IPS-NIHi7 (cell line): ENCODE results near the gene STARD13.
"Not testable (repeated sequence)": the region's sequence is repeated elsewhere in the genome, so short reads cannot be mapped to it uniquely, and the experiment has no call there.

ENCODE experiments used
- DNase-seq: peaks from one replicate; pipeline ENCODE4 v3.0.0; 2012; ENCODE audit warnings: mixed read lengths; ENCODE audit errors: extremely low spot score

The STARD13 gene

GRCh38 chr13:33178209-33178840 is 107.2 kb downstream of the STARD13 start:
- DNase-seq: no peak

DNA sequence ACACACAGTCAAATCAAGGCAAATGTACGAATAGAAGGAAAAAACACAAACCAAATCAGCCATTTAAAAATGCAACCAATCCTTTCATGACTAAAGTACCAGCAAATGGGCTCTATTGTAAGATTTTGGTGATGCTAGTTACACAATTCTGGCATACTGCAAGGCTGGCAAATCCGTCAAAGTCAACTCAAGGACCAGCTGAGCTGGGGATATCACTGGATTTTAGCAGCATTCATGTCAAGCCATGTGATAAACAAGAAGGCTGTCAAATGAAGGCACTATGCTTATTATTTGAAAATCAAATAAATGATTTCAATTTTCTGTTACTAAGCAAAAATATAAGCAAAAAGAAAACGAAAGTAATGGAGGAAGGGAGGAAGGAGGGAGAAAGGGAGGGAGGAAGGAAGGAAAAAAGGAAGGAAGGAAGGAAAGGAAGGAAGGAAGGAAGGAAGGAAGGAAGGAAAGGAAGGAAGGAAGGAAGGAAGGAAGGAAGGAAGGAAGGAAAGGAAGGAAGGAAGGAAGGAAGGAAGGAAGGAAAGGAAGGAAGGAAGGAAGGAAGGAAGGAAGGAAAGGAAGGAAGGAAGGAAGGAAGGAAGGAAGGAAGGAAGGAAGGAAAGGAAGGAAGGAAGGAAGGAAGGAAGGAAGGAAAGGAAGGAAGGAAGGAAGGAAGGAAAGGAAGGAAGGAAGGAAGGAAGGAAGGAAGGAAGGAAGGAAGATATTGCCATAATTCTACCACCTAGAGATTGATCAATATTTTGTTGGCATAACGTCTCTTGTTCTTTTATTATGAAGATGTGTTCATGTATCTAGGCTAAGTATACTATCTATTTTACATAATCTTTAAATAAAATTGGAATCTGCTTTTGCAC is 108.0 kb downstream of the STARD13 start:
- DNase-seq: not testable (repeated sequence)

DNA sequence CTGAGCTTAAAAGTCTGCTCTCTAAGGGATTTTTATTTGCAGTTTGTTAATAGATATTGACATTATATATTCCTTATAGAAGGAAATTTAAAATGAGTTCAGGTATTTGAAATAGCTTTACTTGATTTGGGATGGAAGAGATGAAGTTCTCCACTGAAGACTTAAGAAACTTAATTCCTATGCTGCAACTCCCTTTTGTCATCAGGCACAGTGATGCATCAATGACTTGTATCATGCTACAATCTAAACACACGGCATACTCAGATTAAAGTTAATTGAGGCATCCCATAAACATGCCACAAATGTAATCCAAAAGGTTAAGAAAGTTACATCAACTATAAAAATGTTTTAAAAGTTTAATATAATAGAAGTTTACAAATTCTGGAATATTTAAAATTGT is 109.0 kb downstream of the STARD13 start:
- DNase-seq: no peak

DNA sequence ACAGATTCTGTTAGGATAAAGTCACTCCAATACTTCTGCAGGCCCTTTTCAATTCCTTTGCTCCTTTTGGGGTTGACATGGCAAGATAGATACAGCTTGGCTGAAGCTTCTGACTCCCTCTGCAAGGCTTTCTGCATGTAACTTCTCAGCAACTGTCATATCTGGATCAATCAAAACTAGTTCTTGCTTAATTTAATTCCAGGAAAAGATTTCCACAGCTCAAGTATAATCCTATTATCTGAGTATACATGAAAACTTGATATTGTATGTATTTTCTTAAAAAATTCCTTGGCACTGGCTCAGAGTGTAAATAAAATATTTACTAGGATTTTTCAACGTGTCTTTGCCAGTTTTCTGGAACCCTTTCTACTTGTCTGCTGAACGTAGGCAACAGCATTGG is 109.6 kb downstream of the STARD13 start:
- DNase-seq: no peak

GRCh38 chr13:33174931-33175330 is 110.6 kb downstream of the STARD13 start:
- no peak for DNase-seq

DNA sequence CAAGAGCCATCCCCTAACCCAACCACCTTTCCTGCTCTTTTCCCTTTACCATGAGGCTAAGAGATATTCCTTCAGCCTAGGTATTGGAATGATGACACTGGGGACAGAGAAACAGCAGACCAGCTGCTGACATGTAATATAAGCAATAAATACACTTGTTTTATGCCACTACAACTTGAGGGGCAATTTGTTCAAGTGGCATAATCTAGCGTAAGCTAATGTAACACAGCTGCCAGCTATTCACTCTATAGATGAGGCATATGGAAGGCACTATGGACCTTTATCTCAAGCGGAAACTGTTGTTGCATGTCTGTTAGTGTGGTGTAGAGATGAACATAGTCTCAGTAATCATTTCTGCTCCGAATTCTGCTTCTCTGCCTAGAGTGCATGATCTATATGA is 111.1 kb downstream of the STARD13 start:
- DNase-seq: no peak

DNA sequence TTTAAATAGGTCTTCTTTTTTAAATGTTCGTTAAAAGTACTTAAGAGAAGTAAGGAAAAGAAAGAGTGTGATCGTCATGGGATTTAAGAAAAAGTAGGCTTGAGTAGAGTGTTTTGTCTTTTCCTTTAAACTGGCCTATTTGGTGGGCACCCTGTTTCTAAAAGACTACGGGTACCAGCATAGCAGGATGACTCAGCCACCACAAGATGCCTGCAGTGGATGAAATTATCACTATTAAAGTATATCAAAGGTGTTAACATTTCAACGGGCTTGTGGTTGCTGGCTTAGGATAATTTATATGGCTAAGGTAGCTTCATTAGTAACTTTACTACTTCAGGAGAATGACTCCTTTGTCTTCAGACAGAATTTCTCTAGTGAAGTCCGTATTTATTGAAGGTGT is 112.6 kb downstream of the STARD13 start:
- DNase-seq: no peak

DNA sequence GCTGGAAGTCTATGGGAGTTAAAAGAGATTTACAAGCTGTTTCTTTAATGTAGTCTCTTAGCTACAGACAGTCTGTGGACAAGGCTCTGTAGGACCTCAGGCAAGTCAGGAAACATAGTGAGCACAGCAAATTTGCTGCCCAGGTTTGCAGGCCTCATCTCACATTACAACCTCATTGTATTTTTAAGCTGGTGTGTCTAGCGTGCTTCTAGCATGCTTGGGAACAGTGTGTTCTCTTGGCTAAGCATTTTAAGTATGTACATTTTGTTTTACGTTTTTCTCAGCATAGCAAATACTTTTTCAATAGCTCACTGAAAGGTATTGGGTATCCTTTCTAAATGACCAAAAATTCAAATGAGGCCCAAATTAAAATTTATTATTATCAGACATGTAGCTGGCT is 113.2 kb downstream of the STARD13 start:
- DNase-seq: no peak

DNA sequence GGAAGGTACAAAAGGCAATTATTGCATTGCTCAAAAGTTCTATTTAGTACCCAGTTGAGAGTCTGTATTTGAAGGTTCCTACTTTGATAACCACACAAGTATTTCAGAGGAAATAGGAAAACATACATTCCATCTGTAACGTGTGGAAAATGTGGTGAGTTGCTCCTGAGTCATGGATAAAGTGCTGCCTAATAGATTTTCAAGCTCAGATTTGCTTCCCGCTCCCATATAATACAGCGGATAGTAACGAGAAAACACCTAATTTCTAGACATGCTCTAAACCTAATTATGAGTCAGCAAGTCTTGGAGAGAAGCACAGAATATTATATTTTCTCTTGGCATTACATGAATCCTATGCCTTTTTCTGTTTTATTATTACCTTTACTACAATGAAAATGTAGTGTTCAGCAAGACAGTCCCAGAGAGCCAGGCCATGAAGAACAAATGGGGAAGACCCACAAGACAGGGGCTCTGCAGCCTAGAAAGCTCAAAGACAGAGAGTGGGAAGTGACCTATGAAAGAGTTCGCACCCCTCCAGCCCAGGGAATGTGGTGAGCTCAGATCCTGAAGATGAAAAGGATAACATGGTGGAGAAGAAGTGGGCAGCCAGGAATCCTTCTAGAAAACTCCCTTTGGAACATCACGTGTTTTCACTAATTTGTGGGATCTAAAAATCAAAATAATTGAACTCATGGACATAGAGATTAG is 116.1 kb downstream of the STARD13 start:
- no peak for DNase-seq

- no peak for DNase-seq
Measured at GRCh38 chr13:33168321-33168960, 117.1 kb downstream of the STARD13 start.

- DNase-seq: no peak
Measured at GRCh38 chr13:33167491-33167890, 118.1 kb downstream of the STARD13 start.

GRCh38 chr13:33165787-33166186 is 119.8 kb downstream of the STARD13 start:
- no peak for DNase-seq

GRCh38 chr13:33164331-33164730 is 121.2 kb downstream of the STARD13 start:
- DNase-seq: no peak

- DNase-seq: not testable (repeated sequence)
Measured at GRCh38 chr13:33162725-33163124, 122.8 kb downstream of the STARD13 start.

- no peak for DNase-seq
Measured at GRCh38 chr13:33158816-33159215, 126.7 kb downstream of the STARD13 start.

- no peak for DNase-seq
Measured at GRCh38 chr13:33158271-33158670, 127.3 kb downstream of the STARD13 start.

DNA sequence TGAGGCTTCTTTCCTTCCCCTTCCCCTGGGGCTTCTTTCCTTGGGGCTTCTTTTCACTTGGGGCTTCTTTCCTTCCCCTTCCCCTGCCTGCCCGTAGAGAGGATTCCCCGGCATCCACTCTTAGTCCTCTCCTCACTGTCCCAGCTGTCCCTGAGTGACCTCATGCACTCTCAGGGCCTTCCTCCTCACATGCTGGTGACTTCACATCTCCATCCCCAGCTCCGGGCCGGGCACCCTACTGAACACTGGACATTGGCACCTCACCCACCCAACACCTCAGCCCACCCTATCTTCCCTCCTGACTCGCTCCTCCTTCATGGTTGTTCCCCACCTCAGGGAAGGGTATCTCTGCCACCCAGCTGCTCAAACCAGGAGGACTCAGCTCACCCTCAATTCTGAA is 130.6 kb downstream of the STARD13 start:
- DNase-seq: no peak

- DNase-seq: peak; percentile 20
Measured at GRCh38 chr13:33153421-33154404, 131.8 kb downstream of the STARD13 start.

- no peak for DNase-seq
Measured at GRCh38 chr13:33152389-33152788, 133.2 kb downstream of the STARD13 start.

GRCh38 chr13:33150662-33151061 is 134.9 kb downstream of the STARD13 start:
- no peak for DNase-seq

GRCh38 chr13:33150126-33150525 is 135.4 kb downstream of the STARD13 start:
- DNase-seq: no peak
